GM19193 (cell line): ENCODE data around the gene DPF1.

ENCODE experiments used
- POLR2A ChIP-seq: IDR thresholded peaks from 4 replicates; pipeline ENCODE4 v1.6.1; 2011; ENCODE audit not compliant: insufficient read depth, insufficient read length; ENCODE audit errors: extremely low read depth

Gene DPF1

GRCh38 chr19:38253788-38254187 lies 29.8 kb upstream of the DPF1 start:
- no peak for TF ChIP-seq POLR2A

DNA sequence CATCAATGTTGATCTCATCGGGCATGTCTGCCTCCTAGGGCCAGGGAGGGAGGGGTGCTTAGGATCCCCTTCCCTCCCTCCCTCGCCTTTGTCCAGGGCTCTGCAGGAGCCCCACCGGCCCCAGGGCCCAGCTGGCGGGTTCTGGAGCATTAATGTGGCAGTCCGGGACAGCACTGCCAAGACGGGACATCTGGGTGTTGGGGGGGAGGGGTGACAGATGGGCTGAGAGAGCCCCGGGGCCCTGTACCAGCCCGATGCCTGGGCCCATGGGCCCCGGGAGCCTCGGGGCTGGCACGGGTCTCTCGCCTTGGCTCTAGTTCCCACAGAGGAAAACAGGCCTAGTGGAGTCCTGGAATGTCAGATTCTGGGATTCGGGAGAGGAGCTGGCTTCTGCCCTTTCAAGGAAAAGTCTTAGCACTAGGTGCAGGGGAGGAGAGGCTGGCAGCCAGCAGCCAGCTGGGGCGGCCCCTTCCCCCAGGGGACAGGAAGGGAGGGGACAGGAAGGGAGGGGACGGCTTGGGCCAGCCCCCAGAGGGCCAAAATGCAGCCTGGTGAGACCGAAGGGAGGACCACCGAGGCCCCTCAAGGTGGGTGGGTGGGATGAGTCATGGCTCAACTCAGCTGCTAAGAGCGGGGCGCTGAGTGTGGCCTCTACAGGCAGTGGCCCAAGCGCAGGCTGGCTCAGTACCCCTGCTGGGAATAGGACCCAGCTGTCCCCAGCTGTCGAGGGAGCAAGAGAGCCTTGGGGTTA lies 29.1 kb upstream of the DPF1 start:
- TF ChIP-seq POLR2A, result no peak

DNA sequence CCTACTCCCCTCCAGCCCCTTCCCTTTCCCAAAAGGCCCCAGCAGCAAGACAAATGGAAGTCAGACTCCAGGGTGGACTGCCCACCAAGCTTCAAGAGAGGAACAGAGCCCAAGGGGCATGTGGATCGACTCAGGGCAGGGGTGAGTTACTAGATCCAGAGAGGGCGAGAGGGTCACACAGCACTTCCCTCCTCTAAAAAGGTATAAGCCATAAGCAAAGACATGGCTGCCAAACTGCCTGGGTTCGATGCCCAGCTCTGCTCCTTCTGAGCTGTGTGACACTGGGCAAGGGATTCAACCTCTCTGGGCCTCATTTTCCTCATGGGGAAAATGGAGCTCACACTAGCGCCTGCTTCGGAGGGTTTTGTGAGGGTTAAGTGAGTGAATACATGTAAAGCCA lies 28.4 kb upstream of the DPF1 start:
- TF ChIP-seq POLR2A, result no peak

GRCh38 chr19:38251564-38252051 lies 27.6 kb upstream of the DPF1 start:
- no peak for TF ChIP-seq POLR2A

- no peak for TF ChIP-seq POLR2A
Measured at GRCh38 chr19:38250821-38251563, 27.0 kb upstream of the DPF1 start.

DNA sequence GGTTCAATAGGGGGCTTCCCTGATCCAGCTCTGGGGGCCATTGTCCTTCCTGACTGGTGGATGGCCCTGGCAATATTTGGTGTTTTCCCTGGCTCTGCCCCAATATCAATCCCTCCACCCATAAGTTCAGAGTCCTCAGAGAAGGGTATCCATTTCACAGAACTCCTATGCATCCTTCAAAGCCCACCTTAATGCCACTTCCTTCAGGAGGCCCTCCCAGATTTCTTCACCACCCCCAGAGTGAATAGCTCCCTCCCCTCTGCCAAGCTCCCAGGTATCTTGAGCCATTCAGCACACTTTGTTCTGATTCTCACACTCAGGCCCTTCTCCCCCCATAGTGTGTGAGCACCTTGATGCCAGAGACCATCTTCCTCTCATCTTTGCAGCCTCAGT lies 26.4 kb upstream of the DPF1 start:
- no peak for TF ChIP-seq POLR2A

DNA sequence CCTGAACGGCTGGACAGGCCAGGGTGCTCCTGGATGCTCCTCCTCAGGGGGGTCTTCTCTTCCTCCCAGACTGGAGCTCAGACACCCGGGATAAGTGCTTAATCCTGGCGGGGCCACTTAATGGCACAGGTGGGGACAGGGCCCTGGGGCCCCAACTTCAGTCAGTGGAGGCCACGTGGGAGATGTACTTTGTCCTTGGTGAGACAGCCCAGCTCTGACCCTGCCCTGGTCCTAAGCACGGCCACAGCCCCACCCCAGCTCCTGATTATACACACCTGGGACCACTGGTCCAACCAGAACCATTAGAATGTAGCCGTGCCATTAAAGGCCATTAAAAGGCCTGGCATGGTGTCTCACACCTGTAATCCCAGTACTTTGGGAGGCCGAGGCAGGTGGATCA lies 24.4 kb upstream of the DPF1 start:
- no peak for TF ChIP-seq POLR2A

- TF ChIP-seq POLR2A, result no peak
Measured at GRCh38 chr19:38247734-38248268, 23.8 kb upstream of the DPF1 start.

DNA sequence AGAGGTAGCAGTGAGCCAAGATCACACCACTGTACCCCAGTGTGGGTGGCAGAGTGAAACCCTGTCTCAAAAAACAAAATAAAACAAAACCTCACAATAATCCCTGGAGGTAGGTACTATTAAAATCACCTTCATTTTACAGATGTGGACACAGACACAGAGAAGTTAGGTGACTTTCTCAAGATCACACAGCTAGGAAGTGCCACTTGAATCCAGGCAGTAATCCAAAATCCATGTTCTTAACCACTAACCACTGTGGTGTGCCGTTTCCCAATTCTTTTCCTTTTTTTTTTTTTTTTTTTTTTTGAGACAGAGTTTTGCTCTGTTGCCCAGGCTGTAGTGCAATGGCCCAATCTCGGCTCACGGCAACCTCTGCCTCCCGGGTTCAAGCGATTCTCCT lies 23.1 kb upstream of the DPF1 start:
- no peak for TF ChIP-seq POLR2A

GRCh38 chr19:38245826-38246498 lies 21.9 kb upstream of the DPF1 start:
- TF ChIP-seq POLR2A, result no peak

DNA sequence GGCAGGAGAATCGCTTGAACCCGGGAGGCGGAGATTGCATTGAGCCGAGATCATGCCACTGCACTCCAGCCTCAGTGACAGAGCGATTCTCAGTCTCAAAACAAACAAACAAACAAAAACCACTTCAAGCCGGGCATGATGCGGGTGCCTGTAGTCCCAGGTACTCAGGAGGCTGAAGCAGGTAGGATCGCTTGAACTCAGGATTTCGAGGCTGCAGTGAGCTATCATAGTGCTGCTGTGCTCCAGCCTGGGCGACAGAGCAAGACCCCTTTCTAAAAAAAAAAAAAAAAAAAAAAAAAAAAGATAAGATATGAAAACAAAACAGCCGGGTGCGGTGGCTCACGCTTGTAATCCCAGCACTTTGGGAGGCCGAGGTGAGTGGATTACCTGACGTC lies 19.3 kb upstream of the DPF1 start:
- TF ChIP-seq POLR2A, result no peak

DNA sequence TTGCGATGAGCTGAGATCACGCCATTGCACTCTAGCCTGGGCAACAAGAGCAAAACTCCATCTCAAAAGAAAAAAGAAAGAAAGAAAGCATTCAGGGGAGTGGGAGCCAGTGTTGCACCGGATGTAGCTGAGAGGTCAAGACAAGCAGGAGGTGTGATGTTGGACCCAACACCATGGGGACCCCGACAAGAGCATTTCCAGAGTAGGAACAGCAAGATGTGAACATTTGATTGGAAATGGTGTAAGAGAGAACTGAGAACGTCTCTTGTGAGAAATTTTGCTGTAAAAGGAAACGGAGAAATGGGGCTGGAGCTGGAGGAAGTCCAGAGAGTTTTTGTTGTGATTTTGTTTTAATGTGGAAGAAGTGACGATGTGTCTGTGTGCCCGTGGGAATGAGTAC lies 15.8 kb upstream of the DPF1 start:
- TF ChIP-seq POLR2A, result no peak

DNA sequence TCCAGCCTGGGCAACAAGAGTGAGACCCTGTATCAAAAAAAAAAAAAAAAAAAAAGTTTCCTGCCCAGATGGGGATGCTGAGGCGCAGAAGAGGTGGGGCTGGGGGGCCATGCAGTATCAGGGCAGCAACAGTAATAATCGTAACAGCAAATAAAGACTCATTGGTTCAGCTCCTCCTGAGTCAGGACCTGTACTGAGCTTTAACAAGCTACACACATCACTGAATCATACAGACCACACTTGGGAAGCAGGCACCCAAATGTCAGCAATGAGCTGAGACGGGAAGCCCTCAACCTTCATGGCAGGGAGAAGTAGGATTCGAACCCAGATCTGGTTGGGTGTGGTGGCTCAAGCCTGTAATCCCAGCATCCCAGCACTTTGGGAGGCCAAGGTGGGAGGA lies 10.6 kb upstream of the DPF1 start:
- no peak for TF ChIP-seq POLR2A

- TF ChIP-seq POLR2A, result no peak
Measured at GRCh38 chr19:38233740-38234251, 9.8 kb upstream of the DPF1 start.

DNA sequence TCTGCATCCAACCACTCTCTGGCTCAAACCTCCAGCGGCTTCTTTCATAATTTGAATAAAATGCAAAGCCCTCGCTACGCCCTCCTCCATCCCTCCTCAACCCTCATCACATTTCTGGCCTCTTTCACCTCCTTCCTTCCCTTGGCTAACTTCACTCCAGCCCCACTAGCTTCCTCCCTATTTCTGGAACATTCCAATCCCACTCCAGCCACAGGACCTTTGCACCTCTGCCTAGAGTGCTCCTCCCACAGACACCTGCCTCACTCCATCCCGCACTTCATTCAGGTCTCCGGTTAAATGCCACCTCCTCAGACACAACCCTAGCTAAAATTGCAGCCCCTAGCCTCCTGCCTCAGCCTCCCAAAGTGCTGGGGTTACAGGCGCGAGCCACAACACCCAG lies 7.9 kb upstream of the DPF1 start:
- TF ChIP-seq POLR2A, result no peak

DNA sequence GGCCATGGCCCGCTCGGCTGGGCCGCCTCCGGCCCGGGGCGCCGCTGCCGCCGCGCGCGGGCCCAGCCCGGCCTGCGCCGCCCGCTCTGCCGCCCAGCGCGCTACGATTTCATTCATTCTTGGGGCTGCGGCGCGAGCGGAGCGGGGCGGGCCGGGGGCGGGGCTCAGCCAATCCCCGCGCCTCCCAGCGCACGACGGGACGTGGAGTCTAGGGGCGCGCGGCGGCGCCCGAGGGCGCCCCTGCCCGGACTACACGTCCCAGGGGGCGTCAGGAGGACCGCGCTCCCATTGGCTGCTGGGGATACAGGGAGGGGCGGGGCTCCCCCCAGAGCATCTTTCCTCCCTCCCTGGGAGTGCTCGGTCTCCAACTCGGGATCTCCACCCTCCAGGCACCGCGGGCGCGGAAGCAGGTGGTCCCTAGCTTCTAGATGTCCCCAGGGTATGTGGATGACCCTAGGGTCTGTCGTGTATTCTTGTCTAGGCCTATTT lies 5.6 kb upstream of the DPF1 start:
- TF ChIP-seq POLR2A, result no peak
